Osteocyte (in vitro differentiated cells): Measurements from ENCODE around the gene ANKRD50. TPM values are rescaled to one million over a fixed set of nuclear protein-coding genes. Genes with fewer than 3 reads are reported as not detected.

Experiments
- DNase-seq: peaks from one replicate; pipeline ENCODE4 v3.0.0; 2021; ENCODE audit warnings: mixed read lengths; ENCODE audit not compliant: unreplicated experiment; ENCODE audit errors: extremely low spot score
- H3K27ac Mint-ChIP-seq: one replicate; pipeline ENCODE4 v1.8.0; 2021; ENCODE audit warnings: mild to moderate bottlenecking, mixed read lengths; ENCODE audit not compliant: unreplicated experiment
- H3K27me3 Mint-ChIP-seq: one replicate; pipeline ENCODE4 v1.8.0; 2021; ENCODE audit warnings: mixed read lengths; ENCODE audit not compliant: unreplicated experiment
- H3K36me3 Mint-ChIP-seq: one replicate; pipeline ENCODE4 v1.8.0; 2021; ENCODE audit warnings: mixed read lengths; ENCODE audit not compliant: unreplicated experiment
- H3K4me1 Mint-ChIP-seq: one replicate; pipeline ENCODE4 v1.8.0; 2021; ENCODE audit warnings: mixed read lengths; ENCODE audit not compliant: unreplicated experiment
- H3K4me3 Mint-ChIP-seq: one replicate; pipeline ENCODE4 v1.8.0; 2021; ENCODE audit warnings: mild to moderate bottlenecking, moderate library complexity, mixed read lengths; ENCODE audit not compliant: unreplicated experiment
- H3K9me3 Mint-ChIP-seq: one replicate; pipeline ENCODE4 v1.8.0; 2021; ENCODE audit warnings: mixed read lengths; ENCODE audit not compliant: unreplicated experiment
- CTCF ChIP-seq: fragments of 200-600 bp; sonication (generic); IDR thresholded peaks from 2 replicates; pipeline ENCODE4 v1.5.0; 2021; ENCODE audit warnings: antibody characterized with exemption, mild to moderate bottlenecking, moderate library complexity
- total RNA-seq: library from RNA; stranded (reverse); gene quantifications from 2 replicates; pipeline ENCODE4 v1.2.1, GENCODE V29; 2021

Gene ANKRD50
- total RNA-seq, 1 donor from 2014 or later, result 45.3 TPM

GRCh38 chr4:124650614-124651013 lies 61.9 kb downstream of the ANKRD50 start:
- Mint-ChIP-seq H3K9me3 (no peaks in the 10 kb centered on the region), H3K4me1 (peaks cover 5% of the 10 kb centered on the region), H3K4me3 (no peak overlapping the region), H3K36me3 (peaks cover 23% of the 10 kb centered on the region), H3K27ac (no peak overlapping the region), H3K27me3 (no peaks in the 10 kb centered on the region)
- no peak for TF ChIP-seq CTCF
- no peak for DNase-seq

- TF ChIP-seq CTCF, result no peak
- Mint-ChIP-seq H3K9me3 (no peaks in the 10 kb centered on the region), H3K36me3 (peaks cover 23% of the 10 kb centered on the region), H3K4me1 (peaks cover 17% of the 10 kb centered on the region), H3K27ac (no peak overlapping the region), H3K27me3 (no peaks in the 10 kb centered on the region), H3K4me3 (no peak overlapping the region)
- DNase-seq, result no peak
Observed at GRCh38 chr4:124647599-124647998, 64.9 kb downstream of the ANKRD50 start.

- Mint-ChIP-seq H3K4me1 (peaks cover 24% of the 10 kb centered on the region), H3K4me3 (no peak overlapping the region), H3K36me3 (peaks cover 20% of the 10 kb centered on the region), H3K27me3 (no peaks in the 10 kb centered on the region), H3K27ac (no peak overlapping the region), H3K9me3 (no peaks in the 10 kb centered on the region)
- DNase-seq, result no peak
- TF ChIP-seq CTCF, result no peak
Observed at GRCh38 chr4:124644621-124645020, 67.9 kb downstream of the ANKRD50 start.

- TF ChIP-seq CTCF, result no peak
- no peak for DNase-seq
- Mint-ChIP-seq H3K4me3 (no peak overlapping the region), H3K4me1 (peaks cover 23% of the 10 kb centered on the region), H3K36me3 (peaks cover 24% of the 10 kb centered on the region), H3K9me3 (no peaks in the 10 kb centered on the region), H3K27me3 (no peaks in the 10 kb centered on the region), H3K27ac (peak overlapping the region; percentile 44)
Observed at GRCh38 chr4:124642846-124643245, 69.7 kb downstream of the ANKRD50 start.

GRCh38 chr4:124641715-124642381 lies 70.7 kb downstream of the ANKRD50 start:
- no peak for TF ChIP-seq CTCF
- Mint-ChIP-seq H3K27me3 (no peaks in the 10 kb centered on the region), H3K27ac (no peak overlapping the region), H3K9me3 (peaks cover 5% of the 10 kb centered on the region), H3K4me3 (no peak overlapping the region), H3K36me3 (peaks cover 28% of the 10 kb centered on the region), H3K4me1 (peaks cover 28% of the 10 kb centered on the region)
- no peak for DNase-seq
